RWPE2 (cell line): ENCODE measurements around the gene TRAPPC3.

ENCODE experiments used
- ATAC-seq: fragments of 200-7000 bp; cut with Tn5 transposase; 3 replicates; pipeline ENCODE4 v1.9.1; 2021; ENCODE audit warnings: low read depth
- DNase-seq: peaks from one replicate; pipeline ENCODE4 v3.0.0-alpha.2; 2020; ENCODE audit warnings: low spot score
- H3K27ac ChIP-seq: fragments of 450-650 bp; 2 replicates; pipeline ENCODE4 v1.5.1; 2017; ENCODE audit warnings: mild to moderate bottlenecking; ENCODE audit not compliant: poor library complexity, severe bottlenecking
- H3K27me3 ChIP-seq: fragments of 250-450 bp; sonication (Bioruptor Pico); 2 replicates; pipeline ENCODE4 v1.5.1; 2021; ENCODE audit warnings: mild to moderate bottlenecking, moderate library complexity; ENCODE audit not compliant: insufficient read depth, poor library complexity, severe bottlenecking
- H3K36me3 ChIP-seq: fragments of 250-450 bp; sonication (Bioruptor Pico); 2 replicates; pipeline ENCODE4 v1.5.1; 2020; ENCODE audit warnings: low read depth, mild to moderate bottlenecking, moderate library complexity
- H3K4me1 ChIP-seq: fragments of 250-450 bp; sonication (Bioruptor Pico); 2 replicates; pipeline ENCODE4 v1.5.1; 2021; ENCODE audit warnings: mild to moderate bottlenecking, moderate library complexity; ENCODE audit not compliant: insufficient read depth, poor library complexity, severe bottlenecking
- H3K4me3 ChIP-seq: fragments of 250-450 bp; sonication (Bioruptor Pico); 2 replicates; pipeline ENCODE4 v1.5.1; 2021; ENCODE audit warnings: mild to moderate bottlenecking, moderate library complexity; ENCODE audit not compliant: severe bottlenecking
- H3K9me3 ChIP-seq: fragments of 250-450 bp; sonication (Bioruptor Pico); 2 replicates; pipeline ENCODE4 v1.5.1; 2021; ENCODE audit warnings: mild to moderate bottlenecking, moderate library complexity; ENCODE audit not compliant: severe bottlenecking
- CTCF ChIP-seq: fragments of 450-650 bp; IDR thresholded peaks from one replicate; pipeline ENCODE4 v1.5.1; 2017; ENCODE audit warnings: mild to moderate bottlenecking, moderate library complexity; ENCODE audit not compliant: poor library complexity, severe bottlenecking

Gene TRAPPC3

GRCh38 chr1:36094621-36095061 is 54.6 kb downstream of the TRAPPC3 start:
- DNase-seq, result no peak
- H3K9me3 ChIP-seq, result no peaks in the 10 kb centered on the region
- no peak for TF ChIP-seq CTCF

DNA sequence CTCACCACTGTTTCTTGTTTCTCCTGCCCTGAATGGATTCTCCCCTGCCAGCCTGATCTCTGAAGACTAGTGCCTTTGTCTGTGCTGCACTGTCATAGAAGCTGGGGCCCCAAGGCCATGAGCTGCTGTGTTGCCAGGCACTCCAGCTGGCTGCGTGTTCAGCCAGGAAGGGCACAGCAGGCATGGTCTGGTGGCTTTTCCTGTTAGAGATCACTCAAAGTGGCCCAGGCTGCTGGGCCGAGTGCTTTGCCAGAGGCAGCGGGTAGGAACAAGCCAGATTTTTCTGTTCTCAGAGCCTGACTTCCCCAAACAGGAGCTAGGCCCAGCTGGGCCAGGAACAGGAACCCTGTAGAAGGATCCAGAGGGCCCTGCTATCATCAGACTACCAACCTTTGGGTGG is 55.4 kb downstream of the TRAPPC3 start:
- no peak for ATAC-seq
- no peak for TF ChIP-seq CTCF
- H3K4me3 ChIP-seq, result no peak overlapping the region
- H3K4me1 ChIP-seq, result no peaks in the 10 kb centered on the region
- no peak overlapping the region for H3K27ac ChIP-seq
- DNase-seq, result no peak
- H3K36me3 ChIP-seq, result peaks cover 40% of the 10 kb centered on the region
- H3K9me3 ChIP-seq, result no peaks in the 10 kb centered on the region
- H3K27me3 ChIP-seq, result no peaks in the 10 kb centered on the region

More at GRCh38 chr1:36094621-36095061, 54.6 kb downstream of the TRAPPC3 start:
- H3K4me1 ChIP-seq, result no peaks in the 10 kb centered on the region
- no peaks in the 10 kb centered on the region for H3K27me3 ChIP-seq
- no peak overlapping the region for H3K4me3 ChIP-seq
- peaks cover 40% of the 10 kb centered on the region for H3K36me3 ChIP-seq
- H3K27ac ChIP-seq, result no peak overlapping the region
- ATAC-seq, result no peak

DNA sequence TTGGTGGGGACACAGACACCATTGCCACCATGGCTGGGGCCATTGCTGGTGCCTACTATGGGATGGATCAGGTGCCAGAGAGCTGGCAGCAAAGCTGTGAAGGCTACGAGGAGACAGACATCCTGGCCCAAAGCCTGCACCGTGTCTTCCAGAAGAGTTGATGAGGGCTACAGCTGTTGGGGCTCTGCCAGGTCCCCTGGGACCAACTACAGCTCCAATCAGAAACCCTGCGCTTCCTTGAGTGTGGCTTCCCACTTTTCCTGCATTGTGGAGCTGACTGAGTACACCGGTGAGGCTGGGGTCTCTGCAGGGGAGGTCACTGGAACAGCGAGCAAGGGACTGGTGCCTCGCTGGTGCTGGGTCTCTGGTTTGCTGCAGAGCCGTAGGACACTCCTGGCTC is 56.1 kb downstream of the TRAPPC3 start:
- no peaks in the 10 kb centered on the region for H3K4me1 ChIP-seq
- no peak for TF ChIP-seq CTCF
- peaks cover 40% of the 10 kb centered on the region for H3K36me3 ChIP-seq
- DNase-seq (no peak), ATAC-seq (no peak)
- H3K27me3 ChIP-seq, result no peaks in the 10 kb centered on the region
- no peak overlapping the region for H3K27ac ChIP-seq
- no peak overlapping the region for H3K4me3 ChIP-seq
- no peaks in the 10 kb centered on the region for H3K9me3 ChIP-seq

- ATAC-seq (no peak), DNase-seq (no peak)
- no peak overlapping the region for H3K27ac ChIP-seq
- H3K4me3 ChIP-seq, result no peak overlapping the region
- H3K4me1 ChIP-seq, result no peaks in the 10 kb centered on the region
- H3K27me3 ChIP-seq, result no peaks in the 10 kb centered on the region
- TF ChIP-seq CTCF, result no peak
- no peaks in the 10 kb centered on the region for H3K9me3 ChIP-seq
- H3K36me3 ChIP-seq, result peaks cover 40% of the 10 kb centered on the region
Measured at GRCh38 chr1:36092798-36093185, 56.5 kb downstream of the TRAPPC3 start.

DNA sequence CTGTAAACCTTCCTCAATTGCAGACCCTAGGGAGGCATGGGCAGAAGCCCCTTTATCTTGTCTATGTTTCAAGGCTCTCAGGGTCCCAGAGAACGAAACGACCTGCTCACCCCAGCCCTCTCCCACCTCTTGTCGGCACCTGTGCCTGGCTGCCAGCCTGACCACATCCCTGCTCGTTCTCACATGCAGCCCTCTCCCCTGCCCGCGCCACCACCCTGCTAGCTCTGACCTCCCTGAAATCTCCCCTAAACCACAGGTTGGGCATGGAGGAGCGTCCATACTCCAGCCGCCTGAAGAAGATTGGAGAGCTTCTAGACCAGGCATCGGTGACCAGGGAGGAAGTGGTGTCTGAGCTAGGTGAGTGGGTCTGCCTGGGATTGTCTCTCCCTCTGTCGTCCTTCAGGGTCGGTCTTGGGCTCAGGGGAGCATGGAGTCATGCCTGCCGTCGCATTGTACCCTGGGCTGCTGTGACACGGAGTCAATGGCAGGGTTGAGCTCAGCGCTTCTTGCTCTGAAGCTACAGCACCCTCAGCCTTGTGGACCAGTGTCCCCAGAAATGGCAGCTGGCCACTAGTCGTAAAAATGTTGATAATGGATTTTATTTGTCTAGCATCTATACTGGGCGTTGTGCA is 57.0 kb downstream of the TRAPPC3 start:
- H3K36me3 ChIP-seq, result peaks cover 40% of the 10 kb centered on the region
- DNase-seq (no peak), ATAC-seq (no peak)
- no peak for TF ChIP-seq CTCF
- no peaks in the 10 kb centered on the region for H3K27me3 ChIP-seq
- H3K27ac ChIP-seq, result no peak overlapping the region
- no peaks in the 10 kb centered on the region for H3K9me3 ChIP-seq
- H3K4me3 ChIP-seq, result no peak overlapping the region
- H3K4me1 ChIP-seq, result no peaks in the 10 kb centered on the region
